Stomach (tissue), 4 donors: ENCODE measurements around the gene GNA14.

ENCODE experiments used
- CTCF ChIP-seq, 7 experiments: fragments of 450-650 bp in 4 of 7; fragments of 200-600 bp in 3 of 7; sonication (generic) in 3 of 7; IDR thresholded peaks; one replicate each; pipeline ENCODE4 v1.5.1; 2016 to 2019; ENCODE audit warnings: antibody characterized with exemption in 7 of 7, control low read depth in 2 of 7, mild to moderate bottlenecking in 1 of 7
- EP300 ChIP-seq: sonication (generic); formaldehyde crosslinking; IDR thresholded peaks from one replicate; pipeline ENCODE4 v1.6.1; 2017; ENCODE audit warnings: antibody characterized with exemption
- POLR2A ChIP-seq, 4 donors: fragments of 450-650 bp; IDR thresholded peaks; one replicate each; pipeline ENCODE4 v1.6.1; 2016; ENCODE audit warnings: antibody characterized with exemption in 4 of 4, control low read depth in 2 of 4, mild to moderate bottlenecking in 1 of 4, moderate library complexity in 1 of 4
- POLR2AphosphoS5 ChIP-seq, 3 donors: sonication (generic); formaldehyde crosslinking; IDR thresholded peaks; one replicate each; pipeline ENCODE4 v1.6.1; 2016; ENCODE audit warnings: antibody characterized with exemption in 3 of 3

- TF ChIP-seq EP300 (no peak), CTCF (IDR thresholded peaks at IDR 0.05) (no peak), POLR2A (IDR thresholded peaks at IDR 0.05) (no peak), POLR2AphosphoS5 (IDR thresholded peaks at IDR 0.05) (no peak)
These were observed 273.9 kb downstream of the GNA14 start for GRCh38 chr9:77374266-77374665.
